Loucy (cell line): ENCODE data around the gene HDGF.
"Not testable (repeated sequence)": the region's sequence is repeated elsewhere in the genome, so short reads cannot be mapped to it uniquely, and the experiment has no call there.

Experiments
- H2AFZ ChIP-seq: fragments of 200-600 bp; sonication (generic); 2 replicates; pipeline ENCODE4 v1.6.0; 2016; ENCODE audit warnings: antibody characterized with exemption, mild to moderate bottlenecking, low read length, moderate library complexity
- H3F3A ChIP-seq: fragments of 200-600 bp; 2 replicates; pipeline ENCODE4 v1.6.0; 2016; ENCODE audit warnings: antibody characterized with exemption, low read depth, mild to moderate bottlenecking
- H3K27me3 ChIP-seq: fragments of 200-600 bp; sonication (generic); 2 replicates; pipeline ENCODE4 v1.6.1; 2014; ENCODE audit warnings: low read length, mild to moderate bottlenecking; ENCODE audit not compliant: insufficient read depth, poor library complexity, severe bottlenecking
- H3K36me3 ChIP-seq: fragments of 200-600 bp; sonication (generic); 2 replicates; pipeline ENCODE4 v1.6.1; 2016; ENCODE audit warnings: low read length; ENCODE audit not compliant: insufficient read depth
- H3K4me1 ChIP-seq: fragments of 200-600 bp; sonication (generic); 2 replicates; pipeline ENCODE4 v1.5.1; 2014; ENCODE audit warnings: low read length, mild to moderate bottlenecking; ENCODE audit not compliant: insufficient read depth, poor library complexity, severe bottlenecking
- H3K4me2 ChIP-seq: fragments of 200-600 bp; sonication (generic); 2 replicates; pipeline ENCODE4 v1.6.0; 2014; ENCODE audit warnings: antibody characterized with exemption, low read length, low read depth, mild to moderate bottlenecking; ENCODE audit not compliant: poor library complexity, severe bottlenecking
- H3K4me3 ChIP-seq: fragments of 200-600 bp; sonication (generic); 2 replicates; pipeline ENCODE4 v1.5.1; 2014; ENCODE audit warnings: low read length, mild to moderate bottlenecking, mixed read lengths; ENCODE audit not compliant: poor library complexity, severe bottlenecking
- H3K79me2 ChIP-seq: fragments of 200-600 bp; sonication (generic); 2 replicates; pipeline ENCODE4 v1.6.1; 2014; ENCODE audit warnings: low read length; ENCODE audit not compliant: insufficient read depth
- H3K9ac ChIP-seq: fragments of 200-600 bp; sonication (generic); 2 replicates; pipeline ENCODE4 v1.6.0; 2014; ENCODE audit warnings: mild to moderate bottlenecking, low read depth, low read length, moderate library complexity; ENCODE audit not compliant: poor library complexity, severe bottlenecking
- H3K9me2 ChIP-seq: fragments of 200-600 bp; sonication (generic); replicated peaks from 2 replicates; pipeline ENCODE4 v1.6.1; 2016; ENCODE audit warnings: low read depth, low read length, mixed read lengths
- H3K9me3 ChIP-seq: fragments of 200-600 bp; sonication (generic); 2 replicates; pipeline ENCODE4 v1.6.1; 2014; ENCODE audit warnings: mild to moderate bottlenecking, antibody characterized with exemption, low read length, low read depth; ENCODE audit not compliant: insufficient read depth
- H4K20me1 ChIP-seq: fragments of 200-600 bp; sonication (generic); 2 replicates; pipeline ENCODE4 v1.6.0; 2014; ENCODE audit warnings: antibody characterized with exemption, low read length, mild to moderate bottlenecking; ENCODE audit not compliant: insufficient read depth, poor library complexity, severe bottlenecking
- EZH2phosphoT487 ChIP-seq: fragments of 200-600 bp; IDR thresholded peaks from 2 replicates; pipeline ENCODE4 v1.6.1; 2018; ENCODE audit warnings: antibody characterized with exemption, mild to moderate bottlenecking, moderate library complexity, borderline replicate concordance
- TF ChIP-seq, protein P1 (sequence below): fragments of 200-600 bp; sonication (generic); conservative IDR thresholded peaks from 2 replicates; pipeline ENCODE4 v1.5.1; 2014; ENCODE audit warnings: mild to moderate bottlenecking, antibody characterized with exemption, low read length

HDGF gene

DNA sequence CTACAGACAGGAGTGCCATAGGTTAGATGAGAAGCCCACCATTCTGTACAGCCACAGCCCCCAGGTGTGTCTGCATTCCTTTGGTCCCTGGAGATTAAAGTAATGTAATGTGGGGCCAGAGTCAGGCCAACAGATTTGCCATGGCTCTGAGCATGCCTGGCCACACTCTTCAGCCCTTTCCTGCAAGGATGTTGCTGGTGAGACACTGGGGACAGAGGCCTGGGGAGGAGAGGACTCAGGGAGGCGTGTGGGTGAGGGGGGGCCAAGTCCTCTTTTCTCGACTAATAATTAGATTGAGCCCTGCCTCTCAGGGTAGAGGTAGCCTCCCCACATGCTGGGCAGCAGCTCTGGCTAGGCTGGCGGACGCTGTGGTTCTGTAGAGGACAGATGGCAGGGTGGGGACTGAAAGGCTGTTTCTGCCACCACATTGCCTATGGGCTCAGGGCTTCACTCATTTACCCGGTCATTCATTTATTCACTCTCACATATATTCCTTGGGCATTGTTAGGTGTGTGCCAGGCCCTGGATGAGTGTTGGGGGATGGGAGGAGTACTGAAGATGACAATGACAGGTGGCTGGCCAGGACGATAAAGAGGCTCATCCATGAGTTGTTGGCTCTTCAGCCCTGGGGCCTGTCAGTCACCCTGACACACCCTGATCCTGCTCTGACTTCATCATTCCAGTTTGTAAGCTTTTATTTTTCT lies 8.8 kb upstream of the HDGF start:
- H3K9me3 ChIP-seq, result no peaks in the 10 kb centered on the region
- H3K27me3 ChIP-seq, result no peaks in the 10 kb centered on the region
- TF ChIP-seq, protein P1, sequence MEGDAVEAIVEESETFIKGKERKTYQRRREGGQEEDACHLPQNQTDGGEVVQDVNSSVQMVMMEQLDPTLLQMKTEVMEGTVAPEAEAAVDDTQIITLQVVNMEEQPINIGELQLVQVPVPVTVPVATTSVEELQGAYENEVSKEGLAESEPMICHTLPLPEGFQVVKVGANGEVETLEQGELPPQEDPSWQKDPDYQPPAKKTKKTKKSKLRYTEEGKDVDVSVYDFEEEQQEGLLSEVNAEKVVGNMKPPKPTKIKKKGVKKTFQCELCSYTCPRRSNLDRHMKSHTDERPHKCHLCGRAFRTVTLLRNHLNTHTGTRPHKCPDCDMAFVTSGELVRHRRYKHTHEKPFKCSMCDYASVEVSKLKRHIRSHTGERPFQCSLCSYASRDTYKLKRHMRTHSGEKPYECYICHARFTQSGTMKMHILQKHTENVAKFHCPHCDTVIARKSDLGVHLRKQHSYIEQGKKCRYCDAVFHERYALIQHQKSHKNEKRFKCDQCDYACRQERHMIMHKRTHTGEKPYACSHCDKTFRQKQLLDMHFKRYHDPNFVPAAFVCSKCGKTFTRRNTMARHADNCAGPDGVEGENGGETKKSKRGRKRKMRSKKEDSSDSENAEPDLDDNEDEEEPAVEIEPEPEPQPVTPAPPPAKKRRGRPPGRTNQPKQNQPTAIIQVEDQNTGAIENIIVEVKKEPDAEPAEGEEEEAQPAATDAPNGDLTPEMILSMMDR, result no peak
- TF ChIP-seq EZH2phosphoT487, result no peak
- H3K9me2 ChIP-seq, result no peaks in the 10 kb centered on the region
- H4K20me1 ChIP-seq, result no peaks in the 10 kb centered on the region
- no peak overlapping the region for H3K4me2 ChIP-seq
- no peak overlapping the region for H3K4me3 ChIP-seq
- H3K9ac ChIP-seq, result no peak overlapping the region
- H3K36me3 ChIP-seq, result no peaks in the 10 kb centered on the region
- no peak overlapping the region for H2AFZ ChIP-seq
- no peaks in the 10 kb centered on the region for H3K79me2 ChIP-seq
- no peaks in the 10 kb centered on the region for H3F3A ChIP-seq
- peaks cover under 1% of the 10 kb centered on the region for H3K4me1 ChIP-seq

DNA sequence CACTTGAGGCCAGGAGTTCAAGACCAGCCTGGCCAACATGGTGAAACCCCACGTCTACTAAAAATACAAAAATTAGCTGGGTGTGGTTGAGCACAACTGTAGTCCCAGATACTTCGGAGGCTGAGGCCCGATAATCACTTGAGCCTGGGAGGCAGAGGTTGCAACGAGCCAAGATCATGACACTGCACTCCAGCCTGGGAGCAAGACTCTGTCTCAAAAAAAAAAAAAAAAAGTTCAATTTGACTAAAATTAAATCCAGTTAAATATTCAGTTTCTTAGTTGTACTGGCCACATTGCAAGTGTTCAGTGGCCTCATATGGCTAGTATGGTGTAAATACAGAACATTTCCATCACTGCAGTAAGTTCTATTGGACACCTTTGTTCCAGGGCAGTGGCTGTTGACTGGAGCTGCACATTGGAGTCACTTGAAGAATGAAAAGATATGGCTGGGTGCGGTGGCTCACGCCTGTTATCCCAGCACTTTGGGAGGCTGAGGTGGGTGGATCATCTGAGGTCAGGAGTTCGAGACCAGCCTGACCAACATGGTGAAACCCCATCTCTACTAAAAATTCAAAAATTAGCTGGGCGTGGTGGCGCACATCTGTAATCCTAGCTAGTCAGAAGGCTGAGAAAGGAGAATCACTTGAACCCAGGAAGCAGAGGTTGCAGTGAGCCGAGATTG lies 6.2 kb upstream of the HDGF start:
- H2AFZ ChIP-seq, H3K4me2 ChIP-seq, H3K9me2 ChIP-seq, H3K4me3 ChIP-seq, H3K4me1 ChIP-seq, H3K27me3 ChIP-seq, H3K9ac ChIP-seq, H3F3A ChIP-seq, H3K9me3 ChIP-seq, H4K20me1 ChIP-seq, H3K36me3 ChIP-seq: not testable (repeated sequence)
- H3K79me2 ChIP-seq, result peaks cover 11% of the 10 kb centered on the region

DNA sequence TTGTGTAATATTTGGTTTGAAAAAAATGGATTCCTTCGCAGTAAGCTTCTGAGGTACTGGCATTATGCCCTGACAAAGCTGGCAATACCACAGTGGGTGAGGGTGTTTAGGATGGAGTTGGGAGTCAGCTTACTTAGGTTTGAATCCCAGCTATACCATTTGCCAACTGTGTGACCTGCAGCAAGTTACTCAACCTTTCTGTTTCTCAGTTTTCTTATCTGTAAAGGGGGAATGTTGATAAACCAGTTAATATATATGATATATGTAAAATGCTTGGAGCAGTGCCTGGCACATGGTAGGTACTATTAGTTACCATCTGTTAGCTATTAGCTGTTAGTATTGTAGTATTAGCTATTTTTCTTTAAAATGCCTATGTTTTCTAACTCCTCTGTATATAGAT lies 4.9 kb upstream of the HDGF start:
- H3K9ac ChIP-seq, result no peak overlapping the region
- no peaks in the 10 kb centered on the region for H3K9me3 ChIP-seq
- H3K27me3 ChIP-seq, result no peaks in the 10 kb centered on the region
- H3K4me2 ChIP-seq, result no peak overlapping the region
- H3K9me2 ChIP-seq, result no peaks in the 10 kb centered on the region
- no peak overlapping the region for H2AFZ ChIP-seq
- H3K4me1 ChIP-seq, result peaks cover 13% of the 10 kb centered on the region
- TF ChIP-seq, protein P1, result no peak
- no peak for TF ChIP-seq EZH2phosphoT487
- H3K79me2 ChIP-seq, result peaks cover 24% of the 10 kb centered on the region
- H4K20me1 ChIP-seq, result no peaks in the 10 kb centered on the region
- H3K4me3 ChIP-seq, result no peak overlapping the region
- no peaks in the 10 kb centered on the region for H3F3A ChIP-seq
- H3K36me3 ChIP-seq, result no peaks in the 10 kb centered on the region
